ENCODE results near the gene PLS1.

PLS1 gene

GRCh38 chr3:142664819-142665218 is 68.6 kb downstream of the PLS1 start:
- H3K4me3 ChIP-seq (ENCODE audit: low read depth, low read length): no peak overlapping the region
- TF ChIP-seq CTCF (IDR thresholded peaks at IDR 0.05; ENCODE audit: low read depth, low read length): no peak

GRCh38 chr3:142670120-142670519 is 73.9 kb downstream of the PLS1 start:
- TF ChIP-seq CTCF (IDR thresholded peaks at IDR 0.05; ENCODE audit: low read depth, low read length): no peak
- H3K4me3 ChIP-seq (ENCODE audit: low read depth, low read length): no peak overlapping the region

- no peak overlapping the region for H3K4me3 ChIP-seq (ENCODE audit: low read depth, low read length)
- TF ChIP-seq CTCF (IDR thresholded peaks at IDR 0.05; ENCODE audit: low read depth, low read length): no peak
Observed at GRCh38 chr3:142676151-142676550, 80.0 kb downstream of the PLS1 start.

- TF ChIP-seq CTCF (IDR thresholded peaks at IDR 0.05; ENCODE audit: low read depth, low read length): no peak
- no peak overlapping the region for H3K4me3 ChIP-seq (ENCODE audit: low read depth, low read length)
Observed at GRCh38 chr3:142680710-142681109, 84.5 kb downstream of the PLS1 start.

GRCh38 chr3:142690613-142691012 is 94.4 kb downstream of the PLS1 start:
- TF ChIP-seq CTCF (IDR thresholded peaks at IDR 0.05; ENCODE audit: low read depth, low read length): no peak
- no peak overlapping the region for H3K4me3 ChIP-seq (ENCODE audit: low read depth, low read length)

GRCh38 chr3:142691527-142691926 is 95.3 kb downstream of the PLS1 start:
- TF ChIP-seq CTCF (IDR thresholded peaks at IDR 0.05; ENCODE audit: low read depth, low read length): no peak
- no peak overlapping the region for H3K4me3 ChIP-seq (ENCODE audit: low read depth, low read length)

GRCh38 chr3:142693136-142693853 is 97.1 kb downstream of the PLS1 start:
- no peak for TF ChIP-seq CTCF (IDR thresholded peaks at IDR 0.05; ENCODE audit: low read depth, low read length)
- H3K4me3 ChIP-seq (ENCODE audit: low read depth, low read length): no peak overlapping the region

All from WI38 (cell line).